A673 (cell line): ENCODE results near the gene CSTA. TPM values are rescaled to one million over a fixed set of nuclear protein-coding genes. Genes with fewer than 3 reads are reported as not detected.

Experiments used
- BruUV-seq: library from RNA; stranded (reverse); fragments of 400-500 nt; replicated peaks from 2 replicates; lab custom pipeline; 2021; lab: Mats Ljungman, UMichigan
- CTCF ChIA-PET: fragments of 300-600 bp; sonication (Branson Sonifier 250); formaldehyde crosslinking; loops from one replicate; lab custom pipeline; 2022; ENCODE audit warnings: antibody characterized with exemption; lab: Charles Lee
- POLR2A ChIA-PET: fragments of 300-600 bp; sonication (Branson Sonifier 250); formaldehyde crosslinking; loops from one replicate; lab custom pipeline; 2022; ENCODE audit warnings: antibody characterized with exemption; ENCODE audit not compliant: low non-redundant PET; lab: Charles Lee
- DNase-seq: peaks from one replicate; pipeline ENCODE4 v3.0.0-alpha.2; 2015; ENCODE audit warnings: low spot score
- H3K27ac ChIP-seq: fragments of 200-600 bp; sonication (generic); 2 replicates; pipeline ENCODE4 v1.5.1; 2016; ENCODE audit warnings: mixed run types, low read depth, mild to moderate bottlenecking, mixed read lengths, antibody characterized with exemption, low read length; ENCODE audit not compliant: poor library complexity, severe bottlenecking
- H3K27me3 ChIP-seq: fragments of 200-600 bp; sonication (generic); replicated peaks from 2 replicates; pipeline ENCODE4 v1.6.1; 2017; ENCODE audit warnings: mixed run types, low read depth, mild to moderate bottlenecking, mixed read lengths, antibody characterized with exemption, low read length; ENCODE audit not compliant: insufficient read depth, poor library complexity
- H3K36me3 ChIP-seq: fragments of 200-600 bp; sonication (generic); 2 replicates; pipeline ENCODE4 v1.6.1; 2016; ENCODE audit warnings: mixed run types, mild to moderate bottlenecking, mixed read lengths, antibody characterized with exemption, low read length; ENCODE audit not compliant: insufficient read depth, poor library complexity, severe bottlenecking
- H3K4me1 ChIP-seq: fragments of 200-600 bp; sonication (generic); 2 replicates; pipeline ENCODE4 v1.6.1; 2017; ENCODE audit warnings: mixed run types, mild to moderate bottlenecking, mixed read lengths, antibody characterized with exemption, low read length; ENCODE audit not compliant: insufficient read depth, poor library complexity, severe bottlenecking
- H3K4me3 ChIP-seq: fragments of 200-600 bp; sonication (generic); 2 replicates; pipeline ENCODE4 v1.5.1; 2016; ENCODE audit warnings: low read depth, mixed run types, mild to moderate bottlenecking, mixed read lengths, low read length; ENCODE audit not compliant: poor library complexity, severe bottlenecking
- H3K9me3 ChIP-seq: fragments of 200-600 bp; sonication (generic); 2 replicates; pipeline ENCODE4 v1.6.1; 2016; ENCODE audit warnings: mixed run types, low read depth, mild to moderate bottlenecking, mixed read lengths, antibody characterized with exemption, low read length; ENCODE audit not compliant: poor library complexity, severe bottlenecking
- EZH2 ChIP-seq: fragments of 200-600 bp; sonication (generic); IDR thresholded peaks from 2 replicates; pipeline ENCODE4 v1.6.1; 2017; ENCODE audit warnings: borderline replicate concordance, low read depth, mild to moderate bottlenecking, mixed read lengths, antibody characterized with exemption, low read length; ENCODE audit not compliant: poor library complexity, severe bottlenecking
- intact Hi-C: fragments of 100-400 bp; cut with micrococcal nuclease; formaldehyde crosslinking; loops from one replicate; pipeline ENCODE4 v1.10.0; 2022; ENCODE audit not compliant: unreplicated experiment
- total RNA-seq: library from RNA; stranded (reverse); gene quantifications from 2 replicates; pipeline ENCODE4 v1.2.3, GENCODE V29; 2021
- TF ChIP-seq, protein P1 (sequence below): fragments of 300-800, 200-600 bp; sonication (generic); conservative IDR thresholded peaks from 2 replicates; pipeline ENCODE4 v1.5.1; 2017; ENCODE audit warnings: low read depth, mild to moderate bottlenecking, antibody characterized with exemption, low read length, moderate library complexity, mixed read lengths

CSTA gene
- total RNA-seq, 1 experiment from 2014 or later, result 6.5 TPM

DNA sequence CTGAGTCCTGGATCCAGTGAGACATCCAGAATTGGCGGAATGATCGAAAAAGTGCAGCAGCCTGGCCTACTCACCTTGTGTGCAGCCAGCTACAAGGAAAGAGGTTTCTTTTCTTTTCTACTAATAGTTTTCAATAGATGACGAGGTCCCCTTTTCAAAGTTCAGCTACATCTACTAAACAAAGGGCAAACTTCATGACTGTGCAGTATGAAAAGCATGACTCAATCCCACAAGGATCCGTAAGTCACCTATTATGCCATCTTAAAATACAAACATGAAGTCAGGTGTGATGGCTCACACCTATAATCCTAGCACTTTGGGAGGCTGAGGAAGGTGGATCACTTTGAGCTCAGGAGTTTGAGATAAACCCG is 41.3 kb downstream of the CSTA start:
- intact Hi-C loops, result no loop called here
- CTCF ChIA-PET, result no interaction called here

DNA sequence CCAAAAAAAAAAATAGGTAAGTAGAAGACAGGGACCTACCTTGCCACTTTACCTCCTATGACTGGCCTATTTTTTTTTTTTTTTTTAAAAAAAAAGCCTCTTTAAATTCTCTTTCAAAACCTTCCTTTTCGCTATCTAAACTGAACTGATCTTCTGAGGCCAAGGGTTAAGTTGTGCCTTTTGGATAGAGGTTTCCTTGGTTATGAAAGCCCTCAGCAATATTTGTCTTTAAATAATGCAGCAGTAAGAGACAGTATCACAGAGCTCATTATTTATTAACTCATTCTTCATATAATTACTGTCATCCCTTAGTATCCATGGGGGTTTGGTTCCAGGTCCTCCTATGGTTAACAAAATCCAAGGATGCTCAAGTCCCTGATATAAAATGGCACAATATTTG is 49.0 kb downstream of the CSTA start:
- intact Hi-C loops, result no loop called here
- Histone ChIP-seq H3K27me3 (no peaks in the 10 kb centered on the region), H3K9me3 (no peaks in the 10 kb centered on the region), H3K36me3 (peaks cover 19% of the 10 kb centered on the region), H3K4me3 (no peak overlapping the region), H3K27ac (no peak overlapping the region), H3K4me1 (no peaks in the 10 kb centered on the region)
- no peak for TF ChIP-seq EZH2
- TF ChIP-seq, protein P1, sequence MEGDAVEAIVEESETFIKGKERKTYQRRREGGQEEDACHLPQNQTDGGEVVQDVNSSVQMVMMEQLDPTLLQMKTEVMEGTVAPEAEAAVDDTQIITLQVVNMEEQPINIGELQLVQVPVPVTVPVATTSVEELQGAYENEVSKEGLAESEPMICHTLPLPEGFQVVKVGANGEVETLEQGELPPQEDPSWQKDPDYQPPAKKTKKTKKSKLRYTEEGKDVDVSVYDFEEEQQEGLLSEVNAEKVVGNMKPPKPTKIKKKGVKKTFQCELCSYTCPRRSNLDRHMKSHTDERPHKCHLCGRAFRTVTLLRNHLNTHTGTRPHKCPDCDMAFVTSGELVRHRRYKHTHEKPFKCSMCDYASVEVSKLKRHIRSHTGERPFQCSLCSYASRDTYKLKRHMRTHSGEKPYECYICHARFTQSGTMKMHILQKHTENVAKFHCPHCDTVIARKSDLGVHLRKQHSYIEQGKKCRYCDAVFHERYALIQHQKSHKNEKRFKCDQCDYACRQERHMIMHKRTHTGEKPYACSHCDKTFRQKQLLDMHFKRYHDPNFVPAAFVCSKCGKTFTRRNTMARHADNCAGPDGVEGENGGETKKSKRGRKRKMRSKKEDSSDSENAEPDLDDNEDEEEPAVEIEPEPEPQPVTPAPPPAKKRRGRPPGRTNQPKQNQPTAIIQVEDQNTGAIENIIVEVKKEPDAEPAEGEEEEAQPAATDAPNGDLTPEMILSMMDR, result no peak
- BruUV-seq, result no TSS peak
- ChIA-PET CTCF (no interaction called here), POLR2A (no interaction called here)
- DNase-seq, result no peak

More for the DNA sequence above, 41.3 kb downstream of the CSTA start:
- no peak overlapping the region for H3K4me3 ChIP-seq
- H3K9me3 ChIP-seq, result no peaks in the 10 kb centered on the region
- no peak for DNase-seq
- no peak for TF ChIP-seq EZH2
- TF ChIP-seq, protein P1, result no peak
- BruUV-seq, result no TSS peak
- no peaks in the 10 kb centered on the region for H3K27me3 ChIP-seq
- no peak overlapping the region for H3K27ac ChIP-seq
- H3K36me3 ChIP-seq, result peaks cover 40% of the 10 kb centered on the region
- H3K4me1 ChIP-seq, result no peaks in the 10 kb centered on the region
- POLR2A ChIA-PET, result no interaction called here

DNA sequence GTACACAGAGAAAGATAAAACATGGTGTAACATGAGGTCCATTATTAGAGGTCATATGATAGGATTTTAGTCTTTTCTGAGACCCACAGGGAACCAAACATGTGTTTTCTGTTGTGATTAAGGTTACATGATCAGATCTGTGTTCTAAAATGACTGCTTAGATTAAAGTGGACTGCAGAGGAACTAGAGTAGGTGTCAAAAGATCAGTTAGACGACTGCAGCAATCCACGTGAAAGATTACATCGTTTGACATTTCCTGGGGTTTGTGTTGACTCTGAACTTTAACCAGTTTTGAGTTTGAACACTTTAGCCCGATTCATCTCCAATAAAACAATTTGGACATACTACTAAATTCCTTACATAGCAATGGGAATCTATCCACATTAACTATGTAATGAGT is 52.9 kb downstream of the CSTA start:
- no TSS peak for BruUV-seq
- no peak for DNase-seq
- no peak overlapping the region for H3K4me3 ChIP-seq
- H3K27me3 ChIP-seq, result no peaks in the 10 kb centered on the region
- TF ChIP-seq, protein P1, result no peak
- TF ChIP-seq EZH2, result no peak
- no peaks in the 10 kb centered on the region for H3K36me3 ChIP-seq
- no peak overlapping the region for H3K27ac ChIP-seq
- ChIA-PET POLR2A (no interaction called here), CTCF (no interaction called here)
- no peaks in the 10 kb centered on the region for H3K9me3 ChIP-seq
- intact Hi-C loops, result no loop called here
- peaks cover 5% of the 10 kb centered on the region for H3K4me1 ChIP-seq
